PC-3 (cell line): Measurements from ENCODE around the gene SEMA3C. TPM values are rescaled to one million over a fixed set of nuclear protein-coding genes. Genes with fewer than 3 reads are reported as not detected.

Source experiments
- ATAC-seq: fragments of 200-7000 bp; cut with Tn5 transposase; 2 replicates; pipeline ENCODE4 v1.9.1; 2020; ENCODE audit warnings: mild to moderate bottlenecking, moderate library complexity
- BruUV-seq: library from RNA; stranded (reverse); fragments of 400-500 nt; replicated peaks from 2 replicates; lab custom pipeline; 2021; lab: Mats Ljungman, UMichigan
- CTCF ChIA-PET: fragments of 300-600 bp; sonication (Branson Sonifier 250); formaldehyde crosslinking; loops from one replicate; lab custom pipeline; 2022; ENCODE audit warnings: antibody characterized with exemption; lab: Charles Lee
- POLR2A ChIA-PET: fragments of 300-600 bp; sonication (Branson Sonifier 250); formaldehyde crosslinking; loops from one replicate; lab custom pipeline; 2022; ENCODE audit warnings: antibody characterized with exemption; ENCODE audit not compliant: unreplicated experiment; lab: Charles Lee
- DNase-seq: peaks from one replicate; pipeline ENCODE4 v3.0.0-alpha.2; 2015
- H2AFZ ChIP-seq: fragments of 300-600 bp; sonication (generic); 2 replicates; pipeline ENCODE4 v1.6.0; 2016; ENCODE audit warnings: antibody characterized with exemption, low read length
- H3F3A ChIP-seq: fragments of 300-600 bp; sonication (generic); one replicate; pipeline ENCODE4 v1.6.0; 2017; ENCODE audit warnings: antibody characterized with exemption, low read length, control low read depth, mild to moderate bottlenecking; ENCODE audit not compliant: unreplicated experiment
- H3K27ac ChIP-seq: fragments of 300-600 bp; sonication (generic); 2 replicates; pipeline ENCODE4 v1.5.1; 2016; ENCODE audit warnings: mild to moderate bottlenecking, low read length
- H3K27me3 ChIP-seq: fragments of 300-600 bp; sonication (generic); 2 replicates; pipeline ENCODE4 v1.6.1; 2016; ENCODE audit warnings: low read length, mixed read lengths
- H3K36me3 ChIP-seq: fragments of 300-600 bp; sonication (generic); 2 replicates; pipeline ENCODE4 v1.6.1; 2016; ENCODE audit warnings: low read depth, mixed run types, low read length, mixed read lengths
- H3K4me1 ChIP-seq: fragments of 300-600 bp; sonication (generic); 2 replicates; pipeline ENCODE4 v1.5.1; 2016; ENCODE audit warnings: low read length; ENCODE audit not compliant: insufficient read depth
- H3K4me2 ChIP-seq: fragments of 300-600 bp; sonication (generic); 2 replicates; pipeline ENCODE4 v1.6.0; 2016; ENCODE audit warnings: low read length
- H3K4me3 ChIP-seq: fragments of 300-600 bp; sonication (generic); 2 replicates; pipeline ENCODE4 v1.5.1; 2016; ENCODE audit warnings: mild to moderate bottlenecking, low read length, mixed read lengths
- H3K79me2 ChIP-seq: fragments of 300-600 bp; sonication (generic); 2 replicates; pipeline ENCODE4 v1.6.1; 2017; ENCODE audit warnings: low read length, mixed read lengths
- H3K9ac ChIP-seq: fragments of 300-600 bp; sonication (generic); 2 replicates; pipeline ENCODE4 v1.6.0; 2016; ENCODE audit warnings: mild to moderate bottlenecking, low read length
- H3K9me2 ChIP-seq: fragments of 300-600 bp; sonication (generic); replicated peaks from 2 replicates; pipeline ENCODE4 v1.6.1; 2016; ENCODE audit warnings: mixed run types, low read length, mixed read lengths
- H3K9me3 ChIP-seq: fragments of 300-600 bp; sonication (generic); 2 replicates; pipeline ENCODE4 v1.6.1; 2016; ENCODE audit warnings: low read length, mixed read lengths
- H4K20me1 ChIP-seq: fragments of 300-600 bp; sonication (generic); 2 replicates; pipeline ENCODE4 v1.6.1; 2016; ENCODE audit warnings: low read length, mixed read lengths
- EZH2 ChIP-seq: fragments of 300-600 bp; sonication (generic); IDR thresholded peaks from one replicate; pipeline ENCODE4 v1.6.1; 2017; ENCODE audit warnings: antibody characterized with exemption, mild to moderate bottlenecking, low read length; ENCODE audit not compliant: unreplicated experiment
- EZH2phosphoT487 ChIP-seq: fragments of 300-600 bp; sonication (generic); IDR thresholded peaks from 2 replicates; pipeline ENCODE4 v1.6.1; 2018; ENCODE audit warnings: mild to moderate bottlenecking, antibody characterized with exemption, low read length, borderline replicate concordance
- intact Hi-C: fragments of 100-400 bp; cut with micrococcal nuclease; formaldehyde crosslinking; loops from 2 replicates; pipeline ENCODE4 v1.9.0; 2023
- total RNA-seq: library from RNA; depleted of rRNA; stranded (reverse); fragments of >200 nt; gene quantifications from 2 replicates; pipeline ENCODE4 v1.2.3, GENCODE V29; 2014
- TF ChIP-seq, protein P1 (sequence below): fragments of 300-600 bp; sonication (generic); conservative IDR thresholded peaks from 2 replicates; pipeline ENCODE4 v1.5.1; 2017; ENCODE audit warnings: antibody characterized with exemption, low read depth, mild to moderate bottlenecking, low read length

Gene SEMA3C
- total RNA-seq, 1 experiment from 2014 or later: 28.0 TPM

DNA sequence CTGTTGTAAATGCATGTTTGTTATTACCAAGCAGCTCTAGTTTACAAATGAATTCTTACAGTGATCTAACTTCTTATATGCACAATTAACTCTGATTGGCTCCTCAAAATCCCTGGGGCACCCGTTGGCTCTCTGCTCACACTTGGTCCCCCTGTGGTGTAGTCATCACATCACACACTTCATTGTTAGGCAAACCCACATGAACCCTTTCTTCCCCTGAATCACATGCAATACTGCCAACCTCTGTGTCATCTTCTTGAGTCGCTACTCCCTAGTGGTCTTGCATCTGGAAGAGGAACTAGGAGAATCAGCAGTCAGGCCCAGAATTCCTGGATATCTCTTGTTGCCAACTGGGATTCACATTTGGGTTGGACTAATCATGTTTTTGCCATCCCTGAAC lies 207.3 kb downstream of the SEMA3C start:
- H3K4me1 ChIP-seq: peaks cover 6% of the 10 kb centered on the region; the same call in 1 of the 2 replicates
- POLR2A ChIA-PET: no interaction called here
- H3K79me2 ChIP-seq: no peaks in the 10 kb centered on the region
- ATAC-seq (peak; percentile 24; the same call in 1 of the 2 replicates), DNase-seq (peak; percentile 49)
- TF ChIP-seq EZH2phosphoT487 (no peak), EZH2 (no peak)
- TF ChIP-seq, protein P1, sequence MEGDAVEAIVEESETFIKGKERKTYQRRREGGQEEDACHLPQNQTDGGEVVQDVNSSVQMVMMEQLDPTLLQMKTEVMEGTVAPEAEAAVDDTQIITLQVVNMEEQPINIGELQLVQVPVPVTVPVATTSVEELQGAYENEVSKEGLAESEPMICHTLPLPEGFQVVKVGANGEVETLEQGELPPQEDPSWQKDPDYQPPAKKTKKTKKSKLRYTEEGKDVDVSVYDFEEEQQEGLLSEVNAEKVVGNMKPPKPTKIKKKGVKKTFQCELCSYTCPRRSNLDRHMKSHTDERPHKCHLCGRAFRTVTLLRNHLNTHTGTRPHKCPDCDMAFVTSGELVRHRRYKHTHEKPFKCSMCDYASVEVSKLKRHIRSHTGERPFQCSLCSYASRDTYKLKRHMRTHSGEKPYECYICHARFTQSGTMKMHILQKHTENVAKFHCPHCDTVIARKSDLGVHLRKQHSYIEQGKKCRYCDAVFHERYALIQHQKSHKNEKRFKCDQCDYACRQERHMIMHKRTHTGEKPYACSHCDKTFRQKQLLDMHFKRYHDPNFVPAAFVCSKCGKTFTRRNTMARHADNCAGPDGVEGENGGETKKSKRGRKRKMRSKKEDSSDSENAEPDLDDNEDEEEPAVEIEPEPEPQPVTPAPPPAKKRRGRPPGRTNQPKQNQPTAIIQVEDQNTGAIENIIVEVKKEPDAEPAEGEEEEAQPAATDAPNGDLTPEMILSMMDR: no peak
- no peaks in the 10 kb centered on the region for H3K27me3 ChIP-seq
- H3K36me3 ChIP-seq: no peaks in the 10 kb centered on the region
- H3F3A ChIP-seq: no peaks in the 10 kb centered on the region
- H4K20me1 ChIP-seq: no peaks in the 10 kb centered on the region
- H3K4me3 ChIP-seq: no peak overlapping the region
- no peak overlapping the region for H2AFZ ChIP-seq
- no peaks in the 10 kb centered on the region for H3K9me3 ChIP-seq
- H3K4me2 ChIP-seq: no peak overlapping the region
- no TSS peak for BruUV-seq
- no peaks in the 10 kb centered on the region for H3K9me2 ChIP-seq
- intact Hi-C loops: no loop called here
- H3K9ac ChIP-seq: no peak overlapping the region
- CTCF ChIA-PET: no interaction called here
- no peak overlapping the region for H3K27ac ChIP-seq

DNA sequence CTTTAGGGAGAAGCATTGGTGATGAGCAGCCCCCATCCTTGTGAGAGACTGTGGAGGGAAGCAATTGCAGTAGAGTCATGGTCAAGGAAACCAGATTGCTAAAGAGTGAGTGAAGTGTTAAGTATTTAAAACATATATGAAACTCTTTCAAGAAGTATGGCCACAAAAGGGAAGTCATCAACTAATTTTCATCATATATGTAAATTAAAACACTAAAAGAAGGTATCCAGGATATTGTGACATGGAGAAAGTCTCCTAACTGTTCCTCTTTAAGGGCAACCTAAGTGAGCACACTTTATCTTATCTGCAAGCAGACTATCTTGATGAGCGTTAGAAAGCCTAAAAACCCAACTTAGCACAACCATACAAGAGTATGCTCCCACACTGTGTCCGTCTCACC lies 210.7 kb downstream of the SEMA3C start:
- no peak for ATAC-seq
- POLR2A ChIA-PET: no interaction called here
- Histone ChIP-seq H3K36me3 (no peaks in the 10 kb centered on the region), H3K9me3 (no peaks in the 10 kb centered on the region), H3K4me3 (no peak overlapping the region), H3K4me2 (no peak overlapping the region), H2AFZ (no peak overlapping the region), H3K27me3 (no peaks in the 10 kb centered on the region), H3K9ac (no peak overlapping the region), H3K9me2 (no peaks in the 10 kb centered on the region), H3K27ac (no peak overlapping the region), H4K20me1 (no peaks in the 10 kb centered on the region), H3K4me1 (peaks cover 6% of the 10 kb centered on the region; the same call in 1 of the 2 replicates), H3K79me2 (no peaks in the 10 kb centered on the region), H3F3A (no peaks in the 10 kb centered on the region)
- intact Hi-C loops: no loop called here
- DNase-seq: no peak
- TF ChIP-seq EZH2phosphoT487: no peak
- TF ChIP-seq, protein P1: no peak
- TF ChIP-seq EZH2: no peak
- no TSS peak for BruUV-seq
- CTCF ChIA-PET: no interaction called here

- intact Hi-C loops: no loop called here
These were observed 211.5 kb downstream of the SEMA3C start for GRCh38 chr7:80707318-80707717.

More at GRCh38 chr7:80707318-80707717, 211.5 kb downstream of the SEMA3C start:
- Histone ChIP-seq H3K4me3 (no peak overlapping the region), H3K9me3 (no peaks in the 10 kb centered on the region), H3K9me2 (no peaks in the 10 kb centered on the region), H3K4me2 (no peak overlapping the region), H2AFZ (no peak overlapping the region), H3K79me2 (no peaks in the 10 kb centered on the region), H3K4me1 (peaks cover 6% of the 10 kb centered on the region; the same call in 1 of the 2 replicates), H3K27me3 (no peaks in the 10 kb centered on the region), H4K20me1 (no peaks in the 10 kb centered on the region), H3F3A (no peaks in the 10 kb centered on the region), H3K9ac (no peak overlapping the region), H3K27ac (no peak overlapping the region), H3K36me3 (no peaks in the 10 kb centered on the region)
- POLR2A ChIA-PET: no interaction called here
- TF ChIP-seq, protein P1: no peak
- TF ChIP-seq EZH2phosphoT487 (no peak), EZH2 (no peak)
- no peak for DNase-seq
- no TSS peak for BruUV-seq
- CTCF ChIA-PET: no interaction called here
- ATAC-seq: no peak
